ENCODE measurements around the gene TCP1.
"Not testable (repeated sequence)": the region's sequence is repeated elsewhere in the genome, so short reads cannot be mapped to it uniquely, and the experiment has no call there.

The TCP1 gene

DNA sequence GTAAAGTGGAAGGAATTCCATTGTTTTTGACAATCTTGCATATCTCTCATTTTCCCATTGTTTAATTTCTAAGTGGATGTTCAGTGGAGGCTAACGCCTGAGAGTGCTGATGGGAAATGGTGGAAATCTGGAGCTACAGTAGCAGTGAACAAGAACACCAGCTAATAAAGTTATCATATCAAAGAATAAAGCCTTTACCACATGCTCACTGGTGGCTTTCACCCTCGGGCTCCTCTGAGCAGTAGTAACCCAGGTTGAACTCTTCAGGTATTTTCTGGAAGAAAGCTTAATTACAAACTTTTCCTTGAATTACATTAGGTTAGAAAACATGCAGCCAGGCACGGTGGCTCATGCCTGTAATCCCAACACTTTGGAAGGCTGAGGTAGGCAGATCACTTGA is 38.0 kb downstream of the TCP1 start:
- H3K23ac ChIP-seq (ENCODE audit: low read length): no peak overlapping the region
- peaks cover 4% of the 10 kb centered on the region for H3K79me1 ChIP-seq (ENCODE audit: low read length)
- no CpG with 5 or more reads among the region's 3 CpGs for WGBS (ENCODE audit: extremely low coverage, insufficient coverage, low lambda C conversion rate)
- no peaks in the 10 kb centered on the region for H3K27me3 ChIP-seq (ENCODE audit: insufficient read depth, low read length, poor library complexity)
- no peak overlapping the region for H2BK120ac ChIP-seq (ENCODE audit: low read depth, low read length)
- H4K5ac ChIP-seq (ENCODE audit: low read length): no peak overlapping the region
- no peak overlapping the region for H4K8ac ChIP-seq (ENCODE audit: low read depth, low read length)
- DNase-seq: no peak
- no peak overlapping the region for H3K4ac ChIP-seq (ENCODE audit: low read depth, low read length)
- no peak overlapping the region for H2BK15ac ChIP-seq (replicated peaks; ENCODE audit: low read depth)
- H3K27ac ChIP-seq (ENCODE audit: low read depth, low read length): no peak overlapping the region
- H2BK5ac ChIP-seq (ENCODE audit: low read length): no peak overlapping the region
- peaks cover 2% of the 10 kb centered on the region for H3K79me2 ChIP-seq (ENCODE audit: control insufficient read depth, insufficient read depth, low read length)
- H3K36me3 ChIP-seq (ENCODE audit: control insufficient read depth, insufficient read depth, low read length): peaks cover 13% of the 10 kb centered on the region
- H2AK5ac ChIP-seq (ENCODE audit: low read length): no peak overlapping the region
- H3K4me2 ChIP-seq (ENCODE audit: low read length): no peak overlapping the region
- H3K9ac ChIP-seq (ENCODE audit: low read length): no peak overlapping the region
- no peaks in the 10 kb centered on the region for H3K4me1 ChIP-seq (ENCODE audit: control insufficient read depth, low read depth, low read length)
- no peak overlapping the region for H3K4me3 ChIP-seq (ENCODE audit: low read length)
- no peak overlapping the region for H3K18ac ChIP-seq (ENCODE audit: low read length)
- no peak overlapping the region for H3K56ac ChIP-seq (ENCODE audit: low read length)

DNA sequence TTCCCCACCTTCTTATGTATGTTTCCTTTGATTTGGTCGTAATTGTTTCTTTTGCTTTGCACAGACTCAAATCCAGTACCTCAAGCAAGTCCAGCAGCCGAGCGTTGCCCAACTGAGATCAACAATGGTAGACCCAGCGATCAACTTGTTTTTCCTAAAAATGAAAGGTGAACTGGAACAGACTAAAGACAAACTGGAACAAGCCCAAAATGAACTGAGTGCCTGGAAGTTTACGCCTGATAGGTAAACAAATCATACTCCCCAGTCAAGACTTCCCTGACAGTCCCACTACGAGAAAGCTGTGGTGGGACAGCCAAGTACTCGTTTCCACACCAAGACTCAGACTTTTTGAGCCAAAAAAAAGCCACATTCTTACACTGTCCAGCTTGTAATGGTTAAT is 41.3 kb downstream of the TCP1 start:
- not testable (repeated sequence) for H2AK5ac ChIP-seq (ENCODE audit: low read length); DNase-seq; H2BK15ac ChIP-seq (replicated peaks; ENCODE audit: low read depth); H3K18ac ChIP-seq (ENCODE audit: low read length); H3K23ac ChIP-seq (ENCODE audit: low read length); H3K27me3 ChIP-seq (ENCODE audit: insufficient read depth, low read length, poor library complexity); H3K4me1 ChIP-seq (ENCODE audit: control insufficient read depth, low read depth, low read length); H4K5ac ChIP-seq (ENCODE audit: low read length); H3K4ac ChIP-seq (ENCODE audit: low read depth, low read length); H3K79me1 ChIP-seq (ENCODE audit: low read length); H2BK120ac ChIP-seq (ENCODE audit: low read depth, low read length); H2BK5ac ChIP-seq (ENCODE audit: low read length); H3K27ac ChIP-seq (ENCODE audit: low read depth, low read length); H3K4me3 ChIP-seq (ENCODE audit: low read length); H3K56ac ChIP-seq (ENCODE audit: low read length); H3K9ac ChIP-seq (ENCODE audit: low read length); H3K4me2 ChIP-seq (ENCODE audit: low read length); H4K8ac ChIP-seq (ENCODE audit: low read depth, low read length); H3K36me3 ChIP-seq (ENCODE audit: control insufficient read depth, insufficient read depth, low read length); H3K79me2 ChIP-seq (ENCODE audit: control insufficient read depth, insufficient read depth, low read length)
- no CpG with 5 or more reads among the region's 7 CpGs for WGBS (ENCODE audit: extremely low coverage, insufficient coverage, low lambda C conversion rate)

DNA sequence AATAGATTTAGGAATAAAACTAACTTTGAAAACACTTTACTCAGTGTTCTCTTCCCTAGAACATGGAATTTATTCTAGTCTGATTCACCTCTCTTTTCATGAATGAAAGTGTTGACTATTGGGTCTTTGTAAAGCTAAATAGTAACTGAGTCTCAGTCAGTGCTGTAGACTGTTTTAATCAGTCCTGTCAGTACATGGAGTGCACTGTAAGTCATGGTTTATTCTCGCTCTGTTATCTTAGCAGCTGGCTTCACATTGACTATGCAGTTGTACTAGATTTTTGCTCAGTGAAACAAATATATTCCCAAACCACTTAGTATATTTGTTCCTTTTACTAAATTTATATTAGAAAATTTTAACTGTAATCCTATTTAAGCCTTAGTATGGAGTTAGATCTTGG is 42.6 kb downstream of the TCP1 start:
- peaks cover 4% of the 10 kb centered on the region for H3K79me2 ChIP-seq (ENCODE audit: control insufficient read depth, insufficient read depth, low read length)
- no peak overlapping the region for H3K4me2 ChIP-seq (ENCODE audit: low read length)
- H3K56ac ChIP-seq (ENCODE audit: low read length): no peak overlapping the region
- no peak overlapping the region for H4K5ac ChIP-seq (ENCODE audit: low read length)
- H2BK5ac ChIP-seq (ENCODE audit: low read length): no peak overlapping the region
- H3K18ac ChIP-seq (ENCODE audit: low read length): no peak overlapping the region
- H3K23ac ChIP-seq (ENCODE audit: low read length): no peak overlapping the region
- no CpG with 5 or more reads among the region's 1 CpG for whole genome bisulfite sequencing (ENCODE audit: extremely low coverage, insufficient coverage, low lambda C conversion rate)
- H3K27ac ChIP-seq (ENCODE audit: low read depth, low read length): no peak overlapping the region
- no peaks in the 10 kb centered on the region for H3K79me1 ChIP-seq (ENCODE audit: low read length)
- H3K27me3 ChIP-seq (ENCODE audit: insufficient read depth, low read length, poor library complexity): no peaks in the 10 kb centered on the region
- no peak for DNase-seq
- no peaks in the 10 kb centered on the region for H3K4me1 ChIP-seq (ENCODE audit: control insufficient read depth, low read depth, low read length)
- H4K8ac ChIP-seq (ENCODE audit: low read depth, low read length): no peak overlapping the region
- no peak overlapping the region for H2BK120ac ChIP-seq (ENCODE audit: low read depth, low read length)
- no peak overlapping the region for H3K4ac ChIP-seq (ENCODE audit: low read depth, low read length)
- H3K4me3 ChIP-seq (ENCODE audit: low read length): no peak overlapping the region
- H3K9ac ChIP-seq (ENCODE audit: low read length): no peak overlapping the region
- no peak overlapping the region for H2BK15ac ChIP-seq (replicated peaks; ENCODE audit: low read depth)
- peaks cover 4% of the 10 kb centered on the region for H3K36me3 ChIP-seq (ENCODE audit: control insufficient read depth, insufficient read depth, low read length)
- H2AK5ac ChIP-seq (ENCODE audit: low read length): no peak overlapping the region

DNA sequence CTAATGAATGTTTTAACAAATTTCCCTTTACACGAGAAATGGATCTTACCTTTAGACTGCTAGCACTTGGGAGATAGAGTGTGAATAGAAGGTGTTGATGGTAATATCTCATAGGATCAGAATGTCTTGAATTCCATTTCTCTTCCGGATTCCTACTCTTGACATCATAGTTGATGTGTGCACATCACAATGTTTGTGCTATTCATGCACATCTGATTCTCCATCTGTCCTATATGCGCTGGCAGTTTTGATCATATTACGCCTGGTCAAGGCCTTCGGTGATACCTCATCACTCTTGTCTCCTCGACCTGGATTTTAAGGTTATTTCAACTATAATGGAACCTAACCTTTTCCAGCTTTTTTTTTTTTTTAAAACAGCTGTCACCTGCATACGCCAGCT is 44.3 kb downstream of the TCP1 start:
- Histone ChIP-seq H3K4me1 (ENCODE audit: control insufficient read depth, low read depth, low read length) (no peaks in the 10 kb centered on the region), H2AK5ac (ENCODE audit: low read length) (no peak overlapping the region), H3K4ac (ENCODE audit: low read depth, low read length) (no peak overlapping the region), H3K79me1 (ENCODE audit: low read length) (no peaks in the 10 kb centered on the region), H3K27me3 (ENCODE audit: insufficient read depth, low read length, poor library complexity) (no peaks in the 10 kb centered on the region), H4K8ac (ENCODE audit: low read depth, low read length) (no peak overlapping the region), H3K18ac (ENCODE audit: low read length) (no peak overlapping the region), H3K9ac (ENCODE audit: low read length) (no peak overlapping the region), H3K36me3 (ENCODE audit: control insufficient read depth, insufficient read depth, low read length) (peaks cover 4% of the 10 kb centered on the region), H3K23ac (ENCODE audit: low read length) (no peak overlapping the region), H3K79me2 (ENCODE audit: control insufficient read depth, insufficient read depth, low read length) (peaks cover 6% of the 10 kb centered on the region), H3K56ac (ENCODE audit: low read length) (no peak overlapping the region), H3K4me2 (ENCODE audit: low read length) (no peak overlapping the region), H3K27ac (ENCODE audit: low read depth, low read length) (no peak overlapping the region), H3K4me3 (ENCODE audit: low read length) (no peak overlapping the region), H2BK5ac (ENCODE audit: low read length) (no peak overlapping the region), H2BK120ac (ENCODE audit: low read depth, low read length) (no peak overlapping the region), H2BK15ac (replicated peaks; ENCODE audit: low read depth) (no peak overlapping the region), H4K5ac (ENCODE audit: low read length) (no peak overlapping the region)
- WGBS (ENCODE audit: extremely low coverage, insufficient coverage, low lambda C conversion rate): no CpG with 5 or more reads among the region's 7 CpGs
- DNase-seq: no peak

DNA sequence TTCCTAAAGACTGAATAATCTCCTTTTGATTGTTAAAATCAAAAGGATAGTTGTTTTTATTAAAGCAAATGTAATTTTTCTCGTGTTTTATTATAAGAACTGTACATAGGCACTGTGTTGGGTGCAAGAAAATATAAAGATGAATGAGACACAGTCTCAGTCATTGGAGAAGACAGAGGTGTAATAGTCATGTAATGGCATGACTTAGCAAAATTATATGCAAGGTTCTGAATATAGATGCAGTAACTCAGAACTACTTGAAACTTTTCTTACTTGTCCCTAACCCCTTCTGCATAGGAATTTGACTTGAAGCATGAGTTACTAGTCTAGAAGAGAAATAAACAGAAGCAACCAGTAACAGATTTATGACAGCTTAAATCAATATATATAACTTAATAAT is 47.2 kb downstream of the TCP1 start:
- Histone ChIP-seq H3K27me3 (ENCODE audit: insufficient read depth, low read length, poor library complexity) (no peaks in the 10 kb centered on the region), H3K4ac (ENCODE audit: low read depth, low read length) (no peak overlapping the region), H2BK15ac (replicated peaks; ENCODE audit: low read depth) (no peak overlapping the region), H3K36me3 (ENCODE audit: control insufficient read depth, insufficient read depth, low read length) (peaks cover 2% of the 10 kb centered on the region), H2BK120ac (ENCODE audit: low read depth, low read length) (no peak overlapping the region), H2AK5ac (ENCODE audit: low read length) (no peak overlapping the region), H2BK5ac (ENCODE audit: low read length) (no peak overlapping the region), H3K79me1 (ENCODE audit: low read length) (peaks cover 1% of the 10 kb centered on the region), H3K56ac (ENCODE audit: low read length) (no peak overlapping the region), H3K23ac (ENCODE audit: low read length) (no peak overlapping the region), H3K4me1 (ENCODE audit: control insufficient read depth, low read depth, low read length) (no peaks in the 10 kb centered on the region), H3K27ac (ENCODE audit: low read depth, low read length) (no peak overlapping the region), H3K4me3 (ENCODE audit: low read length) (no peak overlapping the region), H3K79me2 (ENCODE audit: control insufficient read depth, insufficient read depth, low read length) (peaks cover 19% of the 10 kb centered on the region), H3K18ac (ENCODE audit: low read length) (no peak overlapping the region), H3K9ac (ENCODE audit: low read length) (no peak overlapping the region), H4K8ac (ENCODE audit: low read depth, low read length) (no peak overlapping the region), H3K4me2 (ENCODE audit: low read length) (no peak overlapping the region), H4K5ac (ENCODE audit: low read length) (no peak overlapping the region)
- no CpG with 5 or more reads among the region's 1 CpG for WGBS (ENCODE audit: extremely low coverage, insufficient coverage, low lambda C conversion rate)
- no peak for DNase-seq

DNA sequence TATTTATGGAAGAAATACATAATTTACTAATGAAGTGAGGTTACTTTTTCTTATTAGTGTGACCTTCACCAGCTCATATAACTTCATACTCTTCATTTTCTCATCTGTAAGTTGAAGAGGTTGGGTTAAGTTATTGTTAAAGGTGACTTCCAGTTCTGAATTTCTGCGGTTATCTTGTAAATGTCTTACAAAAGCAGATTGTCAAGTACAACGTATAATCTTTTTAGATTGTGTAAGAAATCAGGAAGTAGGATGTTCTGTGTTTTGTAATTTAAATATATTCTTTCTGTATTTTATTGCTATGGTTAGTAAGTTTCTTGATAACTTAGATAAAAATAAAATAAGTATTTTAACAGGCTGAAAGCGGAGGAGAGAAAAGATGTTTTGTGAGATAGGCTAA is 50.1 kb downstream of the TCP1 start:
- Histone ChIP-seq H2AK5ac (ENCODE audit: low read length) (no peak overlapping the region), H3K27ac (ENCODE audit: low read depth, low read length) (no peak overlapping the region), H2BK15ac (replicated peaks; ENCODE audit: low read depth) (no peak overlapping the region), H2BK120ac (ENCODE audit: low read depth, low read length) (no peak overlapping the region), H3K4ac (ENCODE audit: low read depth, low read length) (no peak overlapping the region), H3K27me3 (ENCODE audit: insufficient read depth, low read length, poor library complexity) (no peaks in the 10 kb centered on the region), H3K4me1 (ENCODE audit: control insufficient read depth, low read depth, low read length) (no peaks in the 10 kb centered on the region), H2BK5ac (ENCODE audit: low read length) (no peak overlapping the region), H4K5ac (ENCODE audit: low read length) (no peak overlapping the region), H3K56ac (ENCODE audit: low read length) (no peak overlapping the region), H3K23ac (ENCODE audit: low read length) (no peak overlapping the region), H3K36me3 (ENCODE audit: control insufficient read depth, insufficient read depth, low read length) (no peaks in the 10 kb centered on the region), H3K79me2 (ENCODE audit: control insufficient read depth, insufficient read depth, low read length) (peaks cover 35% of the 10 kb centered on the region), H3K4me3 (ENCODE audit: low read length) (no peak overlapping the region), H3K79me1 (ENCODE audit: low read length) (peaks cover 1% of the 10 kb centered on the region), H3K4me2 (ENCODE audit: low read length) (no peak overlapping the region), H3K9ac (ENCODE audit: low read length) (no peak overlapping the region), H4K8ac (ENCODE audit: low read depth, low read length) (no peak overlapping the region), H3K18ac (ENCODE audit: low read length) (no peak overlapping the region)
- no CpG with 5 or more reads among the region's 3 CpGs for WGBS (ENCODE audit: extremely low coverage, insufficient coverage, low lambda C conversion rate)
- no peak for DNase-seq

All from mesendoderm (in vitro differentiated cells).